Stimulated activated CD4-positive, alpha-beta T cell treated with anti-CD3 and anti-CD28 coated beads, Interleukin-1b, Interleukin-23, amount 100 ng/mL, for 48 hours (primary cell): ENCODE data around the gene SLC4A1AP.
"Not testable (repeated sequence)": the region's sequence is repeated elsewhere in the genome, so short reads cannot be mapped to it uniquely, and the experiment has no call there.

Experiments used
- DNase-seq: peaks from one replicate; pipeline ENCODE4 v3.0.0-alpha.2; 2020

The SLC4A1AP gene

GRCh38 chr2:27663285-27664153, at the start of gene SLC4A1AP, which contains the start of gene SUPT7L:
SLC4A1AP (plus strand) TSS chr2:27663889; CDS start chr2:27663915, 26 bp downstream.
SUPT7L (minus strand) TSS chr2:27663614; CDS start chr2:27662192, 1,422 bp downstream.
- peak; percentile 71 for DNase-seq

GRCh38 chr2:27613985-27614384, 49.7 kb upstream of the SLC4A1AP start:
- DNase-seq, result no peak

- DNase-seq, result no peak
Measured at GRCh38 chr2:27615316-27615715, 48.4 kb upstream of the SLC4A1AP start.

- no peak for DNase-seq
Measured at GRCh38 chr2:27621524-27621923, 42.2 kb upstream of the SLC4A1AP start.

GRCh38 chr2:27622921-27623384, 40.7 kb upstream of the SLC4A1AP start:
- DNase-seq, result no peak

- no peak for DNase-seq
Measured at GRCh38 chr2:27624943-27625342, 38.7 kb upstream of the SLC4A1AP start.

GRCh38 chr2:27626323-27626722, 37.4 kb upstream of the SLC4A1AP start:
- not testable (repeated sequence) for DNase-seq

GRCh38 chr2:27626921-27627320, 36.8 kb upstream of the SLC4A1AP start:
- not testable (repeated sequence) for DNase-seq

GRCh38 chr2:27627963-27628766, 35.5 kb upstream of the SLC4A1AP start:
- peak; percentile 26 for DNase-seq

GRCh38 chr2:27628767-27629709, 34.7 kb upstream of the SLC4A1AP start, which contains the start of the genes CCDC121 and GPN1:
CCDC121 (minus strand) TSS chr2:27629012; CDS start chr2:27627799, 1,213 bp downstream.
GPN1 (plus strand) TSS chr2:27629050; CDS start chr2:27629059, 9 bp downstream.
- peak; percentile 96 for DNase-seq

- not testable (repeated sequence) for DNase-seq
Measured at GRCh38 chr2:27630257-27630656, 33.4 kb upstream of the SLC4A1AP start.

GRCh38 chr2:27634291-27634690, 29.4 kb upstream of the SLC4A1AP start:
- DNase-seq, result no peak

- no peak for DNase-seq
Measured at GRCh38 chr2:27636766-27637165, 26.9 kb upstream of the SLC4A1AP start.

GRCh38 chr2:27638037-27638637, 25.6 kb upstream of the SLC4A1AP start:
- DNase-seq, result no peak

GRCh38 chr2:27638709-27639108, 25.0 kb upstream of the SLC4A1AP start:
- peak; percentile 50 for DNase-seq

- no peak for DNase-seq
Measured at GRCh38 chr2:27640722-27641245, 22.9 kb upstream of the SLC4A1AP start.

GRCh38 chr2:27645197-27645596, 18.5 kb upstream of the SLC4A1AP start:
- DNase-seq, result no peak

- no peak for DNase-seq
Measured at GRCh38 chr2:27647289-27647688, 16.4 kb upstream of the SLC4A1AP start.

- no peak for DNase-seq
Measured at GRCh38 chr2:27647737-27648136, 16.0 kb upstream of the SLC4A1AP start.

GRCh38 chr2:27651056-27651455, 12.6 kb upstream of the SLC4A1AP start:
- no peak for DNase-seq

- DNase-seq, result no peak
Measured at GRCh38 chr2:27652341-27652740, 11.3 kb upstream of the SLC4A1AP start.
